Mesenchymal stem cell (in vitro differentiated cells and primary cell): ENCODE results near the gene MED26.

ENCODE experiments used
- DNase-seq: peaks from one replicate; pipeline ENCODE4 v3.0.0-alpha.2; 2013
- H2AFZ ChIP-seq: one replicate; pipeline ENCODE4 v1.6.1; 2013; ENCODE audit warnings: low read depth, mild to moderate bottlenecking, control low read depth, inconsistent platforms, low read length, moderate library complexity
- H2AK5ac ChIP-seq: 2 replicates; pipeline ENCODE4 v1.6.1; 2013; ENCODE audit warnings: low read length, moderate library complexity, mild to moderate bottlenecking, inconsistent platforms; ENCODE audit not compliant: severe bottlenecking
- H2BK120ac ChIP-seq: one replicate; pipeline ENCODE4 v1.6.1; 2013; ENCODE audit warnings: low read depth, mild to moderate bottlenecking, inconsistent platforms, low read length, moderate library complexity
- H2BK12ac ChIP-seq, 2 experiments: one replicate each; pipeline ENCODE4 v1.6.1; 2013; ENCODE audit warnings: inconsistent platforms in 2 of 2, low read length in 2 of 2, mild to moderate bottlenecking in 2 of 2, moderate library complexity in 2 of 2, control low read depth in 1 of 2
- H2BK15ac ChIP-seq: one replicate; pipeline ENCODE4 v1.6.1; 2013; ENCODE audit warnings: mild to moderate bottlenecking, low read depth, inconsistent platforms; ENCODE audit not compliant: poor library complexity, severe bottlenecking
- H2BK5ac ChIP-seq: 2 replicates; pipeline ENCODE4 v1.6.1; 2013; ENCODE audit warnings: low read depth, mild to moderate bottlenecking, low read length, control low read depth, inconsistent platforms; ENCODE audit not compliant: poor library complexity, severe bottlenecking
- H3K14ac ChIP-seq, 2 experiments: one replicate each; pipeline ENCODE4 v1.6.1; 2013; ENCODE audit warnings: inconsistent platforms in 2 of 2, low read length in 2 of 2, control low read depth in 1 of 2, mild to moderate bottlenecking in 1 of 2, moderate library complexity in 1 of 2
- H3K18ac ChIP-seq, 2 experiments: one replicate each; pipeline ENCODE4 v1.6.1; 2013; ENCODE audit warnings: inconsistent platforms in 2 of 2, low read length in 2 of 2, control low read depth in 1 of 2, low read depth in 1 of 2, mild to moderate bottlenecking in 1 of 2
- H3K23ac ChIP-seq, 2 experiments: one replicate each; pipeline ENCODE4 v1.6.1; 2013; ENCODE audit warnings: inconsistent platforms in 2 of 2, low read length in 2 of 2, mild to moderate bottlenecking in 2 of 2, moderate library complexity in 2 of 2, control low read depth in 1 of 2
- H3K27ac ChIP-seq: 2 replicates; pipeline ENCODE4 v1.5.1; 2013; ENCODE audit warnings: mild to moderate bottlenecking, moderate library complexity, low read length, control low read depth, inconsistent platforms; ENCODE audit not compliant: poor library complexity, severe bottlenecking
- H3K27me3 ChIP-seq, 2 experiments: 2 replicates each; pipeline versions ENCODE4 v1.6.1 to v1.7.0; 2013; ENCODE audit warnings: low read length in 2 of 2, mild to moderate bottlenecking in 2 of 2, moderate library complexity in 2 of 2, control low read depth in 1 of 2, inconsistent platforms in 1 of 2; ENCODE audit not compliant: control insufficient read depth in 1 of 2, insufficient read depth in 1 of 2
- H3K36me3 ChIP-seq, 2 experiments: 2 replicates each; pipeline versions ENCODE4 v1.6.1 to v1.7.0; 2013; ENCODE audit warnings: low read length in 2 of 2, control low read depth in 1 of 2, inconsistent platforms in 1 of 2, low read depth in 1 of 2, mild to moderate bottlenecking in 1 of 2; ENCODE audit not compliant: insufficient read depth in 2 of 2, control insufficient read depth in 1 of 2
- H3K4ac ChIP-seq, 2 experiments: one replicate each; pipeline ENCODE4 v1.6.1; 2013; ENCODE audit warnings: inconsistent platforms in 2 of 2, low read length in 2 of 2, mild to moderate bottlenecking in 2 of 2, moderate library complexity in 2 of 2, control low read depth in 1 of 2, low read depth in 1 of 2
- H3K4me1 ChIP-seq: 2 replicates; pipeline ENCODE4 v1.6.1; 2013; ENCODE audit warnings: low read depth, low read length, control low read depth; ENCODE audit not compliant: control insufficient read depth, insufficient read depth
- H3K4me2 ChIP-seq: 2 replicates; pipeline ENCODE4 v1.6.1; 2013; ENCODE audit warnings: low read length, mild to moderate bottlenecking, inconsistent platforms; ENCODE audit not compliant: poor library complexity, severe bottlenecking
- H3K4me3 ChIP-seq, 2 experiments: 2 replicates each; pipeline versions ENCODE4 v1.5.1 to v1.7.0; 2013; ENCODE audit warnings: low read length in 2 of 2, mild to moderate bottlenecking in 2 of 2, control low read depth in 1 of 2, low read depth in 1 of 2; ENCODE audit not compliant: insufficient read depth in 1 of 2
- H3K79me1 ChIP-seq: replicated peaks from 2 replicates; pipeline ENCODE4 v1.6.1; 2013; ENCODE audit warnings: mild to moderate bottlenecking, control low read depth, low read length, inconsistent platforms; ENCODE audit not compliant: poor library complexity, severe bottlenecking
- H3K9ac ChIP-seq: 2 replicates; pipeline ENCODE4 v1.7.0; 2013; ENCODE audit warnings: mild to moderate bottlenecking, low read length, moderate library complexity
- H3K9me3 ChIP-seq: 2 replicates; pipeline ENCODE4 v1.7.0; 2013; ENCODE audit warnings: mild to moderate bottlenecking, low read length; ENCODE audit not compliant: control insufficient read depth
- H4K8ac ChIP-seq: one replicate; pipeline ENCODE4 v1.6.1; 2013; ENCODE audit warnings: inconsistent platforms, mild to moderate bottlenecking, low read length, moderate library complexity
- H4K91ac ChIP-seq: one replicate; pipeline ENCODE4 v1.6.1; 2013; ENCODE audit warnings: mild to moderate bottlenecking, low read length, inconsistent platforms
- WGBS: methylation state at CpG from one replicate; pipeline ENCODE4 v1.1.7; 2013; ENCODE audit warnings: mixed read lengths; 5-methylcytosine and 5-hydroxymethylcytosine counted together

MED26 gene

DNA sequence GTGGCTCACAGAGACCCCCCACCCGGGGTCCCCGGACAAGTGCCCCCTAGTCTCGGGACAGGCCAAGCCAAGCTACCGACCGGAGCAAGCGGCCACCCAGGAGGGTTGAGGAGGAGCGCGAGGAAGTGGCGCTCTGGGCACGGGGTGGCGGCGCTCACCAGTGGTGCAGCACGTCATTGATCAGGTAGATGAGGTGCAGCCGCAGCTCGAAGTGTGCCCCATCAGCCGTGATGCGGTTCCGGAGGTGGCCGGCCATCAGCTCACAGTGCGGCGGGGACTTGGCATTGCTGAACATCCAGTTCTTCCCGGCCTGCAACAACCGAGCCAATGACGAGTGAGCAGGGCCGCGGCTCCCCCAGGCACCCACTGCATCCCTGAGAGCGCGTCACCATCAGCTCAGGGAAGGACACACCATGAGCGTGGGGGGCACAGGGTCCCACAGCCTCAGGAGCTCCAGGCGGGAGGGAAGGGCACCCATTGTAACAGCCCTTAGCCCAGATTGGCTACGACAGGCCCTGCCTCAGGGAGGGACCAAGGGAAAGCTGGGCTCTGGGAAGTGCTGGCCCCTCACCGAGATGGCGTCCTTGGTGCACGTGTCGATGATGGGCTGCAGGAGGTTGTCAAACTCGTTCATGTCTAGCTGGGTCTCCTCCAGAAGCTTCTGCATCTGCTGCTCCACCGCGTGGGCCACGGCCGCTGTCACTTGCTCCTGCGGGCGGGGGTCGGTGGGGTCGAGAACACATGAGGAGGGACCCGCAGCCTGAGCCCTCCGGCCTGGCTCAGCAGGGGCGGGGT lies 95.4 kb downstream of the MED26 start:
- Histone ChIP-seq H3K9ac (no peak overlapping the region), H3K9me3 (no peaks in the 10 kb centered on the region), H3K27ac (no peak overlapping the region), H4K8ac (no peak overlapping the region), H2AFZ (no peak overlapping the region), H2AK5ac (no peak overlapping the region), H3K4me2 (no peak overlapping the region), H3K14ac (no peak overlapping the region), H3K36me3 (peaks cover 95 to 99% of the 10 kb centered on the region in 2 experiments), H2BK5ac (no peak overlapping the region), H3K4ac (no peak overlapping the region), H4K91ac (no peak overlapping the region), H3K27me3 (no peaks in the 10 kb centered on the region), H3K4me1 (no peaks in the 10 kb centered on the region), H3K18ac (no peak overlapping the region), H2BK15ac (no peak overlapping the region), H3K4me3 (no peak overlapping the region), H3K79me1 (peaks cover 52% of the 10 kb centered on the region), H2BK120ac (no peak overlapping the region), H3K23ac (no peak overlapping the region), H2BK12ac (no peak overlapping the region)
- WGBS: 98% methylated on average over 47 of the region's 47 CpGs
- DNase-seq: no peak

- H2BK5ac ChIP-seq: no peak overlapping the region
- no peaks in the 10 kb centered on the region for H3K9me3 ChIP-seq
- DNase-seq: no peak
- no peak overlapping the region for H2BK12ac ChIP-seq
- peaks cover 60% of the 10 kb centered on the region for H3K79me1 ChIP-seq
- no peak overlapping the region for H3K4me3 ChIP-seq
- H3K36me3 ChIP-seq: peaks cover 95 to 99% of the 10 kb centered on the region in 2 experiments
- H2AFZ ChIP-seq: no peak overlapping the region
- no peak overlapping the region for H3K9ac ChIP-seq
- no peak overlapping the region for H3K27ac ChIP-seq
- H2AK5ac ChIP-seq: no peak overlapping the region
- H3K4ac ChIP-seq: no peak overlapping the region
- no peak overlapping the region for H3K4me2 ChIP-seq
- 97% methylated on average over 12 of the region's 12 CpGs for WGBS
- no peak overlapping the region for H3K14ac ChIP-seq
- H2BK15ac ChIP-seq: no peak overlapping the region
- H3K27me3 ChIP-seq: no peaks in the 10 kb centered on the region
- H4K8ac ChIP-seq: no peak overlapping the region
- no peaks in the 10 kb centered on the region for H3K4me1 ChIP-seq
- H4K91ac ChIP-seq: no peak overlapping the region
- H2BK120ac ChIP-seq: no peak overlapping the region
- H3K18ac ChIP-seq: no peak overlapping the region
- no peak overlapping the region for H3K23ac ChIP-seq
These were observed 96.7 kb downstream of the MED26 start for GRCh38 chr19:16531380-16531669.

DNA sequence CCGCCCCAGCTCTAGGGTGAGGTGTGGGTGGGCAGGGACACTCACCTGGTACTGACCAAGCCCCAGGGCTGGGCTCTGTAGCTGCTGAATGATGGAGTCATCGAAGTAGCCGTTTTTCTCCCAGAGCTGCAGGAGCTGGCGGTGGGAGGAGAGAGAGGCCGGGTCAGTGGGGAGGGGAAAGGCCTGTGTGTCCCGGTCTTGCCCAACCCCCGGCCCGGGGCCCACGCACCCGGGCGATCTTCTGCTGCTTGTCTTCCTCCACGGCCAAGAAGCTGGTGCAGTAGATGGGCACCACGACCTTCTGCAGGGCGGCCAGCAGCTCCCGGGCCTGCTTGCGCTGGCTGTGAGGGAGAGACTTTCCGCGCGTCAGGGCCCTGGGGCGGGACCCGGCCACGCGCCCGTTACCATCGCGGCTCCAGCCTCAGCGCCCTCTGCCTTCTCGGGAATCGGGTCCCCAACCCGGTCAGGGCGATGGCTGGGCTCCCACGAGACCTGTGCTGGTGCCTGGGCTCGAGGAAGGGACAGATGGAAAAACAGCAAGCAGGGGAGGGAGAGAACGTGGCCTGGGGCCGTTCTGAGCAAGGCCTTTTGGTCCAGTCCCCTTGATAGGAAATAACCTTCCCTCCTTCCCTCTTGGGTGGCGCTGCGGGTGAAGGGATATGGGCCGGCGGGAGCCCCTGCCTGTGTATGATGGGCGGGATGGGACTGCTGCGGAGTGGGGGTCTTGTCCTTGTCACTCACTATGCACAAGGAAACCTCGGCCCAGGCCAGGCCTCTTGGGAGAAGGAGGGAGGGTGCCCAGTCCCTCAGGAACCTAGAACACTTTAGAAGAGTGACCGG lies 97.2 kb downstream of the MED26 start:
- Histone ChIP-seq H3K79me1 (peaks cover 60% of the 10 kb centered on the region), H4K91ac (no peak overlapping the region), H2BK120ac (no peak overlapping the region), H4K8ac (no peak overlapping the region), H3K4me1 (no peaks in the 10 kb centered on the region), H3K4me2 (no peak overlapping the region), H3K27ac (no peak overlapping the region), H3K36me3 (peaks cover 95 to 99% of the 10 kb centered on the region in 2 experiments), H3K14ac (no peak overlapping the region), H3K4ac (no peak overlapping the region), H2BK12ac (no peak overlapping the region), H3K18ac (no peak overlapping the region), H3K23ac (no peak overlapping the region), H3K9ac (no peak overlapping the region), H3K9me3 (no peaks in the 10 kb centered on the region), H2BK5ac (no peak overlapping the region), H3K27me3 (no peaks in the 10 kb centered on the region), H2AK5ac (no peak overlapping the region), H2BK15ac (no peak overlapping the region), H2AFZ (no peak overlapping the region), H3K4me3 (no peak overlapping the region)
- no peak for DNase-seq
- 97% methylated on average over 38 of the region's 43 CpGs for WGBS

- no peak for DNase-seq
- Histone ChIP-seq H3K36me3 (peaks cover 95 to 99% of the 10 kb centered on the region in 2 experiments), H2AK5ac (no peak overlapping the region), H2BK5ac (no peak overlapping the region), H3K4me2 (no peak overlapping the region), H3K79me1 (peaks cover 63% of the 10 kb centered on the region), H3K27me3 (no peaks in the 10 kb centered on the region), H3K4ac (no peak overlapping the region), H4K91ac (no peak overlapping the region), H3K4me1 (peaks cover 2% of the 10 kb centered on the region), H2BK15ac (no peak overlapping the region), H2BK120ac (no peak overlapping the region), H3K9ac (no peak overlapping the region), H4K8ac (no peak overlapping the region), H3K9me3 (no peaks in the 10 kb centered on the region), H3K23ac (no peak overlapping the region), H3K27ac (no peak overlapping the region), H3K14ac (no peak overlapping the region), H3K18ac (no peak overlapping the region), H2BK12ac (no peak overlapping the region), H2AFZ (no peak overlapping the region), H3K4me3 (no peak overlapping the region)
- 95% methylated on average over 25 of the region's 25 CpGs for WGBS
These were observed 98.4 kb downstream of the MED26 start for GRCh38 chr19:16529466-16530144.
